MM.1S (cell line): ENCODE results near the gene CCL13.

Source experiments
- DNase-seq: peaks from one replicate; pipeline ENCODE4 v3.0.0-alpha.2; 2015
- H2AFZ ChIP-seq: fragments of 300-600 bp; sonication (generic); 2 replicates; pipeline ENCODE4 v1.6.0; 2016; ENCODE audit warnings: antibody characterized with exemption, low read length
- H3F3A ChIP-seq: fragments of 300-600 bp; sonication (generic); 2 replicates; pipeline ENCODE4 v1.6.1; 2016; ENCODE audit warnings: mild to moderate bottlenecking, antibody characterized with exemption, low read length, moderate library complexity, mixed read lengths; ENCODE audit not compliant: insufficient read depth
- H3K27ac ChIP-seq: fragments of 300-600 bp; sonication (generic); 2 replicates; pipeline ENCODE4 v1.5.1; 2016; ENCODE audit warnings: mild to moderate bottlenecking, low read length
- H3K27me3 ChIP-seq: fragments of 300-600 bp; sonication (generic); replicated peaks from 2 replicates; pipeline ENCODE4 v1.6.0; 2016; ENCODE audit warnings: low read length; ENCODE audit not compliant: insufficient read depth
- H3K36me3 ChIP-seq: fragments of 300-600 bp; sonication (generic); replicated peaks from 2 replicates; pipeline ENCODE4 v1.6.1; 2016; ENCODE audit warnings: mild to moderate bottlenecking, low read length, mixed read lengths; ENCODE audit not compliant: insufficient read depth
- H3K4me1 ChIP-seq: fragments of 300-600 bp; sonication (generic); 2 replicates; pipeline ENCODE4 v1.6.1; 2016; ENCODE audit warnings: low read length, mixed read lengths
- H3K4me2 ChIP-seq: fragments of 300-600 bp; sonication (generic); 2 replicates; pipeline ENCODE4 v1.6.0; 2016; ENCODE audit warnings: low read depth, low read length
- H3K4me3 ChIP-seq: fragments of 300-600 bp; sonication (generic); 2 replicates; pipeline ENCODE4 v1.5.1; 2016; ENCODE audit warnings: low read length, mixed read lengths
- H3K79me2 ChIP-seq: fragments of 300-600 bp; sonication (generic); 2 replicates; pipeline ENCODE4 v1.6.1; 2016; ENCODE audit warnings: mixed run types, low read length, mixed read lengths
- H3K9ac ChIP-seq: fragments of 300-600 bp; sonication (generic); 2 replicates; pipeline ENCODE4 v1.6.1; 2016; ENCODE audit warnings: low read length, mixed read lengths
- H3K9me2 ChIP-seq: fragments of 300-600 bp; sonication (generic); replicated peaks from 2 replicates; pipeline ENCODE4 v1.6.1; 2016; ENCODE audit warnings: mild to moderate bottlenecking, low read length, mixed read lengths; ENCODE audit not compliant: insufficient read depth
- H3K9me3 ChIP-seq: fragments of 300-600 bp; sonication (generic); replicated peaks from 2 replicates; pipeline ENCODE4 v1.6.1; 2016; ENCODE audit warnings: mild to moderate bottlenecking, low read length, mixed read lengths; ENCODE audit not compliant: insufficient read depth
- H4K20me1 ChIP-seq: fragments of 300-600 bp; sonication (generic); 2 replicates; pipeline ENCODE4 v1.6.1; 2016; ENCODE audit warnings: mild to moderate bottlenecking, low read length, moderate library complexity, mixed read lengths; ENCODE audit not compliant: insufficient read depth
- EZH2 ChIP-seq: fragments of 300-600 bp; sonication (generic); optimal IDR thresholded peaks from 2 replicates; pipeline ENCODE3; 2017; ENCODE audit warnings: low read depth, mild to moderate bottlenecking, antibody characterized with exemption, low read length, mixed read lengths
- EZH2phosphoT487 ChIP-seq: fragments of 300-600 bp; sonication (generic); IDR thresholded peaks from 2 replicates; pipeline ENCODE4 v1.6.1; 2018; ENCODE audit warnings: antibody characterized with exemption, low read length
- TF ChIP-seq, protein P1 (sequence below): fragments of 300-600 bp; sonication (generic); IDR thresholded peaks from 2 replicates; pipeline ENCODE4 v1.5.1; 2016; ENCODE audit warnings: antibody characterized with exemption, low read length, mixed read lengths

The CCL13 gene

DNA sequence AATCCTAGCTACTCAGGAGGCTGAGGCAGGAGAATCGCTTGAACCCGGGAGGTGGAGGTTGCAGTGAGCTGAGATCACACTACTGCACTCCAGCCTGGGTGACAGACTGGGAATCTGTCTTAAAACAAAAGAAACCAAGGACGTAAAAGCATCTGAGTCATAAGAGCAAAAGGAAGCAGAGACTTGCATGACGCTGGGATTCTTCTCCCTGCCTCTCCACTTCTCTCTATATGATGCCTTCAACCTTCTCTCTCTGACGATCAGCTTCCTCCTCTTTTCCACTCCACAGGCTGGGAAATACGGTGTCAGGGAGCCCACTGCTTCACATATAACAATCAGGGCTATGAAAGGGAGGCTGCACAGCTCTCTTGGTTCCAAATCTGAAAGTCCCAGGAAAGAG lies 49.9 kb downstream of the CCL13 start:
- DNase-seq = no peak
- no peaks in the 10 kb centered on the region for H3K27me3 ChIP-seq
- no peak for TF ChIP-seq EZH2
- no peak for TF ChIP-seq EZH2phosphoT487
- TF ChIP-seq, protein P1, sequence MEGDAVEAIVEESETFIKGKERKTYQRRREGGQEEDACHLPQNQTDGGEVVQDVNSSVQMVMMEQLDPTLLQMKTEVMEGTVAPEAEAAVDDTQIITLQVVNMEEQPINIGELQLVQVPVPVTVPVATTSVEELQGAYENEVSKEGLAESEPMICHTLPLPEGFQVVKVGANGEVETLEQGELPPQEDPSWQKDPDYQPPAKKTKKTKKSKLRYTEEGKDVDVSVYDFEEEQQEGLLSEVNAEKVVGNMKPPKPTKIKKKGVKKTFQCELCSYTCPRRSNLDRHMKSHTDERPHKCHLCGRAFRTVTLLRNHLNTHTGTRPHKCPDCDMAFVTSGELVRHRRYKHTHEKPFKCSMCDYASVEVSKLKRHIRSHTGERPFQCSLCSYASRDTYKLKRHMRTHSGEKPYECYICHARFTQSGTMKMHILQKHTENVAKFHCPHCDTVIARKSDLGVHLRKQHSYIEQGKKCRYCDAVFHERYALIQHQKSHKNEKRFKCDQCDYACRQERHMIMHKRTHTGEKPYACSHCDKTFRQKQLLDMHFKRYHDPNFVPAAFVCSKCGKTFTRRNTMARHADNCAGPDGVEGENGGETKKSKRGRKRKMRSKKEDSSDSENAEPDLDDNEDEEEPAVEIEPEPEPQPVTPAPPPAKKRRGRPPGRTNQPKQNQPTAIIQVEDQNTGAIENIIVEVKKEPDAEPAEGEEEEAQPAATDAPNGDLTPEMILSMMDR = no peak
- H3K9me2 ChIP-seq = no peaks in the 10 kb centered on the region
- no peaks in the 10 kb centered on the region for H4K20me1 ChIP-seq
- H3K4me3 ChIP-seq = no peak overlapping the region
- H3K4me1 ChIP-seq = peaks cover 25% of the 10 kb centered on the region
- H3K27ac ChIP-seq = no peak overlapping the region
- no peak overlapping the region for H3K4me2 ChIP-seq
- H3F3A ChIP-seq = no peaks in the 10 kb centered on the region
- no peak overlapping the region for H3K9ac ChIP-seq
- H3K36me3 ChIP-seq = no peaks in the 10 kb centered on the region
- no peak overlapping the region for H2AFZ ChIP-seq
- H3K9me3 ChIP-seq = no peaks in the 10 kb centered on the region
- no peaks in the 10 kb centered on the region for H3K79me2 ChIP-seq
